HG03039 (cell line): Measurements from ENCODE around the gene UGT1A9.
"Not testable (repeated sequence)": the region's sequence is repeated elsewhere in the genome, so short reads cannot be mapped to it uniquely, and the experiment has no call there.

Source experiments
- ATAC-seq: cut with Tn5 transposase; IDR thresholded peaks from one replicate; pipeline ENCODE4 v1.9.1; 2021; ENCODE audit warnings: mild to moderate bottlenecking, moderate library complexity; ENCODE audit not compliant: unreplicated experiment

The UGT1A9 gene

DNA sequence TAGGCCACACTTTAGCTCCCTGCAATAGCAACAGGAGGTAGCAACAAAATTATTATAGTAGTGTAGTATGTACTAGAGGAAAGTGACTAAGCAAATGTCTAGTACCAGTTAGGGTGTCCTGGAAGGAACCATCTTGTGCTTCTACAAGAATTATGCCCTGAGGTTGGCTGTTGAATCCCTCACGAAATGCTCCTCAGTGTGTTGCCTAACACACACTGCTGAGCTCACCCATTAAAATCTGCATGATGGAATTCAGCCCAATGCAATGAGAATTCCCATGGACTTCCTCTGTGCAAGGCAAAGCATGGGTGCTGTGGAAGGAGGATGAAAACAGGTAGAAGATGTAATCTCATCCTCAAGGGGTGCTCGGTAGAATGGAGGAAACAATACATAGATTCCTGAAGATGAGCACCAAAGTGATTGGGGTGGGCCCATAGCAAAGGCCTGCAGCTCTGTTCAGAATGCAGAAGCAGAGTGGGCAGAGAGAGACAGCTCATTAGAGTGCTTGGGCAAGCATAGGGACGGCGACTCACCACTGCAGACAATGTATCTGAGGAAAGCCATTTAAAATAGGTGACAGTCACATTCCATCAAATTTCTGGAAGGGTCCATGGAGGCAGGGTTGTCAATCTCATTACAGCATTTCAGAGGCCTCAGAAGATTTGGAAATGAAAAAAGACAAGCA lies 8.8 kb downstream of the UGT1A9 start:
- ATAC-seq: no peak

DNA sequence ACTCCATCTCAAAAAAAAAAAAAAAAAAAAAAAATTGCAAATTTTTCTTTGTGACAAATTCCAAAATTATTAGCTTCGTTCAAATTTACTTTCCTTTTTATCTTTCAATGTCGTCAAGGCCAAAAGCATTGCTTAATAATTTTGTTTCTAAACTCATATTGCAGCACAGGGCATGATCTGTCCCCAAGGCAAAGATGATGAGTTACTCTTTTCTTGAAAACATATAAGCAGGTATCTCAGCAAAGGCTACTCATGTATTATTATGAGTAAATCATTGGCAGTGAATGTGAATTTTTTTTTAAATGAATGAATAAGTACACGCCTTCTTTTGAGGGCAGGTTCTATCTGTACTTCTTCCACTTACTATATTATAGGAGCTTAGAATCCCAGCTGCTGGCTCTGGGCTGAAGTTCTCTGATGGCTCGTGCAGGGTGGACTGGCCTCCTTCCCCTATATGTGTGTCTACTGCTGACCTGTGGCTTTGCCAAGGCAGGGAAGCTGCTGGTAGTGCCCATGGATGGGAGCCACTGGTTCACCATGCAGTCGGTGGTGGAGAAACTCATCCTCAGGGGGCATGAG lies 9.9 kb downstream of the UGT1A9 start, which contains the start of gene UGT1A7:
UGT1A7 (plus strand) TSS at position 381 of the 579 bp plus-strand sequence; CDS start at position 418, 37 bp downstream.
- ATAC-seq: no peak

DNA sequence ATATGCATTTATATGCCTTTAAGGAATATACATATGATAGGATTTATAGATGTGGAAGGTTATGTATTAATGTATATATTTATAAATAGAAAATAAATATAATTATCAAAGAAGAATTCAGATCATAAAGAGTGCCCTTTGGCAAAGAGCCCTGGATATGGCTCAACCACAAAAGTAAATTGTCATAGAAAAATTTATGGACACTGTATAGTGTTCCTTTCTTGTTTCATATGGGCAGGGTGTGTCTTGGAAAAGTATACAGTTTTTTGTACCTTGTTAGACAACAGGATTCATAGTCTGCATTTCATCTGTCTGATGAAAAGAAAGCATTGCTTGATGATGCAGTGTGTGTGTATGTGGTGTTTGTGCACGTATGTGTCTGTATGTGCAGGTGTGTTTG lies 12.9 kb downstream of the UGT1A9 start:
- ATAC-seq: no peak

DNA sequence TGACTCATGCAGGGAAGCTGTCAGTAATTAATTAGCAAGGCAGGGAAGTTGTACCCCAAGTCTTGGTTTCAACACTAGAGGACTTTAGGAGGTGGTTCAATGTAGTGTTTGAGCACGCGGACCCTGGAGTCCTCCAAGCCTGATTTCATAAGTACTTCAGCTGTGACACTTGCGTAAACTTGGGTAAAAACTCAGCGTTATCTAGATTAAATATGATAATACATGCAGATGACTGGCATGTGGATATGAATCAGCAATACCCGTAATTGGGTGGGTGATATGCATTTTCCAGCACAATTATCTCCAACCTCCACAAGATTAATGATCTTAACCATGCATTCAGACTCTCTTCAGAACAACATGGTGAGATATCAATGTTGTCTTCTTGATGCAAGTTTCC lies 15.2 kb downstream of the UGT1A9 start:
- ATAC-seq: no peak

DNA sequence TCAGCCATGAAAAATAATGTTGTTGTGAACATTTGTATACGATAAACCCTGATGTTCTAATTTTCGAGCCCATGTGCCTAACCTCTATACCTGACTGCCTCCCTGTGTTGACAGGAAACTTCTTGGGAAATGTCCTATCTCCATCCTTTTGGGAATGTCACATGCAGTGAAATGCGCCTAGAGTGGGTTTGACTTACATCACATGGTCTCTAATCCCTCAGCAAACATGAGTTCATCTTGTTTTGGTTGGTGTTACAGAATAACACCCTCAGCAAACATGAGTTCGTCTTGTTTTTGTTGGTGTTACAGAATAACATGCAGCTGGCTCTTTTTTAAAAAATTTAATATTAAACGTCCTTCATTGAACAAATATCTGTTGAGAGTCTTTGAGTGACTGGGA lies 16.6 kb downstream of the UGT1A9 start:
- ATAC-seq: no peak

DNA sequence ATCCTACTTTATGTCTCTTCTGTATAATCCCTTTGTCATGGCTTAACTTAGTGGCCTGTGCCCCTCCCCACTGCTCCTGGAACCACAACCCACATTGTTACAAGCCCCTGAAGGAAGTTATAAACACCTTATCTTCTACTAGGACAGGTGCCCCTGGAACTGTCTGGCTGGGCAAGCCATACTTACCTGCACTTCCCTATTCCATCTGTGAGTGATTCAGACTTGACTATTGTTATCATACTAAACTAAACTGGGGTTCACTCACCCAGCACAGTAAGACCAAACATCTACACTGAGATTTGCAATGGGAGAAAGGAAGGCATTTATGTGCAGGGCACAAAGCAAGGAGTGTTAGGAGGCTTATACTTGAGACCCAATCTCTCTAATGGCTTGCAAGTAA lies 17.3 kb downstream of the UGT1A9 start:
- ATAC-seq: no peak

DNA sequence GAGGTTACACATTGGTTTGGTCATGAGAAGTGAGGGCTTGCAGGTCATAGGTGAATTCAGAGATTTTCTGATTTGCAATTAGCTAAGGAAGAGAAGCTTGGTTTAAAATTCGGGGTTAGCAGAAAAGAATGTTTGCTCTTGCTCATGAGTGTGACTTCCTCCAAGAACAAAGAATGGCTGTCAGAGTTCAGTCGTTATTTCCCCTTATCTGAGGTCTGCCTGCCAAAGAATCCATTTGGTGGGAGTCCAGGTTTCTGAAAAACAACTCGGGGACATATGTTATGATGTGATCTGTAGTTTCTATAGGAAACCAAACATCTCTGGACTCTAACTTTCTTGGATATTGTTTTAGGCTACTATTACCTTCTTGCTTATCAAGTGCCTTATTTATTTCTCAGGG lies 17.8 kb downstream of the UGT1A9 start:
- no peak for ATAC-seq

DNA sequence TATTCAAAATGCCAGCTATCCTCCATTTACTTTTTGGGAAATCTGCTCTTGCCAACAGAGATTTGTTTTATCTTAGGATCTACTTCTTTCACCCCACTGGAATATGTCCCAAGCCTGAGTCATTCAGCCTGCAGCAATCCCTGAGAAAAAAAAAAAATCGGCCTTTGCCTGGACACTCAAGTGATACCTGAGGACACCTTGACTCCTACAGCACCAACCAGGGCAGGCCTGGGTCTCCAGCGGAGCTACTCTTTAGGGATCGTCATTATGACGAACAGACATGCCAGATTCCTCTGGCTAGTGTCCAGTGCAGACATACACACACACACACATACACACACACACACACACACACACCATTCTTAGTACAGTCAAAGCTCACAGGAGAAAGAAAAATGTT lies 18.7 kb downstream of the UGT1A9 start:
- ATAC-seq: no peak

DNA sequence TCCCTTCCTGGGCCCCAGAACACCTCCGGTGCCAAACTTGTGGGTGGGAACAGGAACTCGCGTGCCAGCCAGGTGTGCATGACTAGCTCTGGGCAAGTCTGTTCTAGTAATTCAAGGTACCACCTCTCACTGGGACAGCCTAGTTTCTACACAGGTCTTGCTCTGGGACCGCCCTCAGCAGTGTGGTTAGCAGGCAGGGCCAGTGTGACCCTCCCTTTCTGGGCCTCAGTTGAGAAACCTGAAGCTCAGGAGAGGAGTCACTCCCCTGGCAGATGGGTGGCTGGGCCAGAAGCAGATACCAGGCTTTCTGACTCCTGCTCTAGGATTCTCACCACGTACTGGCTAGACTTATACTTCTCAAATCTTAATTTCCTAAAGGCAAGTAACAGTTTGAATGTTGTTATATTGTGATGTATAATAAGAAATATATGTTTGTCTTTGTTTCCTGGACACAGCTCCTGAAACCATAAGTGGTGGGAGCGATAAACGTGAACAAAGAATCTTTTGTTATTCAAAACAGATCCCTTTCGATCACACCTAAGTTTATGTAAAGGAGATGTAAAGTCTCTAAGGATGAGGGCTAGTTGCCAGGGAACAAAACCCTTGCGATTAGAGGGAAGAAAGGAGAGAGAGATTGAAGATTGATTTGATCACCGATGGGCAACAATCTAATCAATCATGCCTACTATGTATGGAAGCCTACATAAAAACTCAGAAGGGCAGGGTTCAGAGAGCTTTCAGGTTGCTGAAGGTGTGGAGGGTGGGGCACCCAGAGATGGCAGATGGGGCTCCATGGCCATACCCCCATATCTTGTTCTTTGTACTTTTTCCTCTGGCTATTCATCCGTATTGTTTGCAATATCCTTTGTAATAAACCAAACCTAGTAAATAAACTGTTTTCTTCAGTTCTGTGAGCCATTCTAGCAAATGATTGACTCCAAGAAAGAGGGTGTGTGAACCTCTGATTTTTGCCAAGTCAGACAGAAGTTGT lies 20.0 kb downstream of the UGT1A9 start:
- ATAC-seq: no peak

DNA sequence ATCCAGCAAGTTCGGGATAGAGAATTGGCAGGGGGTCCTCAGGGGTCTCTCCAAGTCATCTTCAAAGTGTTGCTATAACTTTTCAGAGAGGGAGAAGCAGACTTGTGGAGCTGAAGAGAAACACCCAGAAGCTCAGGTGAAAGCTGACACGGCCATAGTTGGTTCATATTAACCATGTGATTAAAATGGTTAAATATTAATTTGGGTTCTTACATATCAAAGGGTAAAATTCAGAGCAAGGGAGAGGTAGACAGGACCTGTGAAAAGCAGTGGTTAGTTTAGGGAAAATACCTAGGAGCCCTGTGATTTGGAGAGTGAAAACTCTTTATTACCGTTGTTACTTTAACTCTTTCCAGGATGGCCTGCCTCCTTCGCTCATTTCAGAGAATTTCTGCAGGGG lies 20.9 kb downstream of the UGT1A9 start, which contains the start of gene UGT1A6:
UGT1A6 (plus strand) TSS at position 243 of the 400 bp plus-strand sequence; CDS start at position 358, 115 bp downstream.
- ATAC-seq: no peak

DNA sequence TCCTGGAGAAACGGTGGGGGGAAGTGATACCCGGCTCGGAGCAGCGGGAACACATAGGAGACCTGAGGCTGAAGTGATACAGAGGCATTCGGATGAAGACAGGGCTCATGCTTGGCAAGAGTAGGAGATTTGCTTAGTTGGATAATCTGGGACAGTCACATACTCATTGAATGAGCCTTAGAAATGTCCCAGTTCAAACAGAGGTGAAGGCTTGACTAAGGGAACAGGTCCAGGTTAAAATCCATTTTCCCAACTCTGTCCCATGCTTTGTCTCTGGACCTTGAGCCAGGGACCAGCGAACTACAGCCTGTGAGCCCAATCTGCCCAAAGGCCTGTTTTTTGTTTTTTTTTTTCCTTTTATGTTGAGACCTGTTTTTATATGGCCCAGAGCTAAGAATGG lies 22.3 kb downstream of the UGT1A9 start:
- no peak for ATAC-seq

DNA sequence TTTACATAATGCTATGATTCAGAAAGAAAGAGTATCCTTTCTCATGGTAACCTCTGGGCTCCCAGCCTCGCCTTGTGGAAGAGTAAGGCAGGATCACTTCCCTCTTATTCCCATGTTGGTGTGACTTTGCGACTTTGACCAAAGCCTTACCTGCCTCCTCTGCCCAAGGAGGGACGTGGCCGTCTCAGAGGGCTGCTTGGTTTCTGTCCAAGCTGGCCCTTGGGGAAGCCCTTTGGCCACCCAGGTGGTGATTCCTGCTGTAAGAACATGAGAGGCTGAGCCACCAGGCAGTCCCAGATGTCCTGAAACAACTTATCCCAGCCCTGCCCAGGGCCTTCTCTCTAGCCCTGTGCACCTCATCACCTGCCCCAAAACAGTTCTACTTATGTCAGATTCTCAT lies 27.0 kb downstream of the UGT1A9 start:
- ATAC-seq: no peak

DNA sequence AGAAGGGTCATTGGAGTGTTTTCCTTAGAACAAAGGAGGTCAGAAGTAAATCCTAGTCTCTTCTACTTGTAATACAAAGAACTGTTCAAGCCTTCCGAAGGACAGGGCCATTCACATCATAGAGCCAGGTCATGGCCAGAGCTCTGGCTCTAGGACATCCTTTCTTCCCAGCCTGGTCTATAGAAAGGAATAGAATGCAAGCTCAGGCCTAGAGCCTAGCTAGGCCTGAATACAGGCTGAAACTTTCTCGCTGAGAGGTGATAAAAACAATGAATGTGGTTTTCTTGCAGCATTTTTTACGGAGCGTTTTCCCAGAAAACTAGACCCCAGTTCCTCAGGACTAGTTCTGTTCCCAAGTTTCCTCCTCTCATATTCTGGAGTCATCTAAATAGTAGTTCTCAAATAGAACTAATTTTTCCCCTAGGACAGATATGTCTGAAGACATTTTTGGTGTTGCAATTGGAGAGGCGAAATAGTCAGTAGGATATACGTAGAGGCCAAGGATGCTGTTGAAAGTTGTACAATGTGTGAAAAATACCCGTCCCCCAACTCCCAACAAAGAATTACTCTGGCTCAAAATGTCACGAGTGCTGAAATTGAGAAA lies 27.8 kb downstream of the UGT1A9 start:
- no peak for ATAC-seq

DNA sequence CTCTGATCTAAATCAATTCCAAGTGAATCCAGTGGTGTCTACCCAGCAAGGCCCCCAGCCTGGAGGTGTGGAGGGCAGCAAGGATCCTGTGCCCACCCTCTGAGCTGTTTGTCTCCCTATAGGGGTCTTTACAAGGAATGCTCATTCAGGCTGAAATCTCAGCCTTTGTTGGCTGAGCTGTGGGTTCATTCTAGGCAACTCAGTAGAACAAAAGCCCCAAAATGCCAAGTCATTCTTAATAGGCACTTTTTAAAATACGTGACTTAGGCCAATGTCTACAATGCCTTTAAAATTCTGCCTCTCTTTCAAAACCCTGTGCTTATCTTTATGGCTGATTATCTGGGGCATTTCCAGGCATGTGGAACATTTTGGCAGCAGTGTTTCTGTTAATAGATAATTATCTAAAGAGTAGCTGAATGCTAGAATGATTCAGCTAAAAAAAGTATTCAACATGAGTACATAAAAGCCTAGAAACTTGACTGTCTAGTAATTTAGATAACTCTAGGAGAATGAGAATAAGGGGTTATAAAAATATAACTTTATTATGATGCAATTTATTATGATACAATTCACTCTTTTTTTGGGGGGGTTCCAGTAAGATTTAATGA lies 28.4 kb downstream of the UGT1A9 start:
- ATAC-seq: no peak

DNA sequence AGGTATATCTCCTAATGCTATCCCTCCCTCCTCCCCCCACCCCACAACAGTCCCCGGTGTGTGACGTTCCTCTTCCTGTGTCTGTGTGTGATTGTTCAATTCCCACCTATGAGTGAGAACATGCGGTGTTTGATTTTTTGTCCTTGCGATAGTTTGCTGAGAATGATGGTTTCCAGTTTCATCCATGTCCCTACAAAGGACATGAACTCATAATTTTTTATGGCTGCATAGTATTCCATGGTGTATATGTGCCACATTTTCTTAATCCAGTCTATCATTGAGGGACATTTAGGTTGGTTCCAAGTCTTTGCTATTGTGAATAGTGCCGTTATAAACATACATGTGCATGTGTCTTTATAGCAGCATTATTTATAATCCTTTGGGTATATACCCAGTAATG lies 29.1 kb downstream of the UGT1A9 start:
- ATAC-seq: not testable (repeated sequence)

DNA sequence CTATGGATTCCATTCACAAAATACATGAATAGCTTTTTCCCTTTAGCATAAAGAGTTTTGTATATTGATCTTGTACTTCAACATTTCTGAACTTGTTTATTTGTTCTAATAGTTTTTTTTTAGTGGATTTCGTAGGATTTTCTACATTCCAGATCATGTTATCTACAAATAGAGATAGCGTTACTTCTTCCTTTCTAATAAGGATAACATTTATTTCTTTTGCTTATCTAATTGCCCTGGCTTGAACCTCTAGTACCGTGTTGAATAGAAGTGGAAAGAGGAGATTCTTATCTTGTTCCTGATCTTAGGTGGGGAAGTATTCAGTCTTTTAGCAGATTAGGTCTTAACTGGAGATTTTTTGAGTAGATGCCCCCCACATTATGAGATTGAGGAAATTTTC lies 30.5 kb downstream of the UGT1A9 start:
- no peak for ATAC-seq

DNA sequence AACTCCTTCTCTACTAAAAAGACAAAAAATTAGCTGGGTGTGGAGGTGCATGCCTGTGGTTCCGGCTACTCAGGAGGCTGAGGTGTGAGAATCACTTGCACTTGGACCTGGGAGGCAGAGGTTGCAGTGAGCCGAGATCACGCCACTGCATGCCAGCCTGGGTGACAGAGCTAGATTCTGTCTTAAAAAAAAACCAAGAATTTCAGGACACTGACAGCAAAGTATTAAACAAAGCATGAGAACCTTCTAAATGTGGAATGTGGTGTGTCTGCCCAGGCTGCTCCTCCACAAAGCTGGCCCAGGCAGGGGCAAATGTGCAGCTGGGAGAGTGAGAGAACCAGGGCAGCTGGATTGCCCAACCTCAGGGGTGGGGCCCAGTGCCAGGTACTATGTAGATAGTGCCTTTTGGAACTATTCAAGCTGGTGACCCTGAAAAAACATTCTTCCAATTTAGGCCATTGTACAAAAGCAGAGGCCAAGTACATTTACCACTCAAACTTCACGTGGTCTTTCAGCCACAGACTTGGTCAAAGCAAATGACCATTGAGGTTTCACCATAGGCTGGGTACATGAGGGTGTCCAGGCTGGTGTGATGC lies 34.3 kb downstream of the UGT1A9 start:
- no peak for ATAC-seq

DNA sequence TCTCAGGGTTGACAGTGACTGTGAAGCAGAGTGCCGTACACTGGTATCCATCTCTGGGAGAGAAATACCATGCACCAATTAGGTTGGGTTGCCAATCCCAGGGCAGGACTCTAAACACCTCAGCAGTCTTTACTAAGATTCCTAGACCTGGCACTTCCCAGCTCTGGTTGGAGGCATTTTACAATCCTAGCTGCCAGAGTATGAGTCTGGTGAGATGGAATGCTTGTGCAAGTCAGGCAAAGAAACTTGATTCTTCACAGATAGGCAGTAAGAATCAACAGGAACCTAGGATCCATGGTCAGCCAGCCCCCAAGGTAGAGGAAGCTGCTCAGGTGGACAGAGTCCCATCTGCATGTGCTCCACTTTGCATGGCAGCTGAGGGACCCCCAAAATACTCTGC lies 35.0 kb downstream of the UGT1A9 start:
- no peak for ATAC-seq

DNA sequence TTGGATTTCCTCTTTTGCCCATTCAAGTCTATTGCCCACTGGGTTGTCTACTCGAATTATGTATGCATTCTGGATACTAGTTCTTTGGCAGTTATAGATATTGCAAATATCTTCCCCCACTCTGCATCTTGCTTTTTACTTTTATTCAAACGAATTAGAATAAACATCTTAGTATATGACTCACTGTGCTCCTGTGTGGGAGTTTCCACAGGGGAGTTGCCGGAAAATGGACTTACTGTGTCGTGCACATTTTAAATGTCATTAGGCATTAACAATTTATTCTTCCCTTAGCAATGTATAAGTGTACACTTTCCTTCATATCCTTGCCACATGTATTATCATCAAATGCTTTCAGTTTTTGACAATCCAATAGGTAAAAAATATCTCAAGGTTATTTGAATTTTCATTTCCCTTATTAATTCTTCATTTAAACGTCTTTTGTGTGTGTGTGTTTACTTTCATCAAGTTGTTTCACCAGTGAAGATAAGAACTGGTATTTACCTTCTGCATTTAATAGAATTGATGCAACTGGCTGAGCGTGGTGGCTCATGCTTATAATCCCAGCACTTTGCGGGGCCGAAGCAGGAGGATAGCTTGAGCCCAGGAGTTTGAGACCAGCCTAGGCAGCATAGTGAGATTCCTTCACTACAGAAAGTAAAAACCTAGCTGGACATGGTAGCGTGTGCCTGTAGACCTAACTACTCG lies 36.4 kb downstream of the UGT1A9 start:
- ATAC-seq: no peak

DNA sequence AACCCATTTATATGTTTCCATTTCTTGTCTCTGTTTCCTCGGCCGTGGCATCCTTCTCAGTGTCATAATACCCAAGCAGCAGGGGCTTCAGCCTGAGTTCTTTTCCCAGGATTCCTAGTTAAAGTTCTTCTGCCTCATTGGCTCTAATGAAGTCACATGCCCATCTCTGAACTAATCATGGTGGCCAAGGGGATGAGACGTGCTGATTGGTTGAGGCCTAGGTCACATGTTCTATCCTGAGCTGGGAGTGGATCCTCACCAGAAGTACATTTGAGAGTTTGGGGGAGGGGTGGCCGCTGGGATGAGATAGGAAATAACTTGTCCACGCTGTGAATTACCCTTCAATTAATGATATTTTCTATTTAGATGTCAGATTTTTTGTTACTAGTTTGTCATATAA lies 37.2 kb downstream of the UGT1A9 start:
- no peak for ATAC-seq
